CD4-positive, alpha-beta T cell treated with Interleukin-15 for 1 hour (primary cell): ENCODE measurements around the gene CIBAR2.

Source experiments
- DNase-seq: peaks from one replicate; pipeline ENCODE4 v3.0.0-alpha.2; 2020

Gene CIBAR2

GRCh38 chr16:85144026-85144915 is 32.0 kb upstream of the CIBAR2 start:
- DNase-seq, result no peak

DNA sequence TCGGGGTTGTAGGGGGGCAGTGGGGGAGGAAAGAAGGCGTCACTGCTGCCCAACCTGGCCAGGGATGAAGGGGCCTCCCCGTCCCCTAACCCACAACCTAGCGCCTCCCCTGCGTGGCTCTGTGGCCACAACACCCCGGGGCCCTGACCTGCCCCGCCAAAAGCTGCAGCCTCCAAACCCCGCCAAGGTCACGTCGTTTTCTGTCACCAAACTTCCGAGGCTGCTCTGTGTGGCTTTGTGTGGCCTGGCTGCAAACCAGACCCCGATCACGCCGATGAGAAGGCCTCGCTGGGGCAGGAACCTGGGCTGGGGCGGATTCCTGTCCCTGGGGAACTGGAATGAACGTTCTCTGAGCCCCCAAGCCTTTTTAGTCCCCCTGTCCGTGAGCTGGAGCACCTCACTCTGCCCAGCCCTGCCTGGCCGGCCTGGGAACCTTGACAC is 30.5 kb upstream of the CIBAR2 start:
- no peak for DNase-seq

DNA sequence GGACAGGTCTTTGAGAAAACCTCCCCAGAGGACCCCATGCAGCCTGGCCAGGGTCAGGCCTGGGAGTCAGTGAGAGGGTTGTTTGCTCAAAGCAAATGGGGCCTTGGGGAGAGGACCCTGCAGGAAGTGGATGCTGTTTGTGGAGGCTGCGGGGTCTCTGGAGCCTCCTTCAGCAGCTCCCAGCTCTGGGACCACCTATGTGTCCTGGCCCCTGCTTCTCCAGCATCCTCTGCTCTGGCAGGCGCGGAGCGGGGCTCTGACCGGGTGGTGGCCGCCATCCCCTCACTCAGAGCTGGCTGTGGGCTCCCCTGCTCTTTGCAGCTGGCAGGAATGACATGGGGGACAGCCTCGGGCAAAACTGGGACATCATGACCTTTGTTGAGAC is 29.8 kb upstream of the CIBAR2 start:
- no peak for DNase-seq

DNA sequence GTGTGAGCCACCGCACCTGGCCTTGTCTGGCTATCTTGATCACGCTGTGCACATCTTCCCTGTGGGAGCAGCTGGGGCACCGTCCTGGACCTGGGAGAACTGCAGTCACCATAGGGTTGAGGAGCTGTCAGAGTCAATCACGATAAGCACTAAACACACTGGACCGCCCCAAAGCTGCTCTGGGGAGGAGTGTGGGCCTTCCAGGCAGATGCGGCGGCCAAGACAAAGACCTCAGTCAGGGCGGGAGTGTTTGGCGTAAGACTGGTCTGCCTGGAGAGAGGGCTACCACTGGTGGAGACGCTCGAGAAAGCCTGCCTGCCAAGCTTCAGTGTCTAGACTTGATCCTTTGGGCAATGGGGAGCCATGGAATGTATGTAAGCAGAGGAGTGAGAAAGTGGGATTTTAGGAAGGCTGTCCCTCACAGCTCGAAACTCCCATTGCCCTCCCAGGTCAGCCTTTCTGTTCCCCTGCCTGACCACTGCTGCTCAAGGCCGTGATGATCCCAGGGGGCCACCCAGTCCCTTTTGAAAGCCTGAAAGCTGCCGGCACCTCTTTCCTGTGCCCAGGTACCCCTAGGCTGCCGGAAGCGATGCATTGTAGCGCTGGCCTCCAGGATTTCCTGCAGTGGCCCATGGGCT is 29.3 kb upstream of the CIBAR2 start:
- no peak for DNase-seq

GRCh38 chr16:85140455-85141012 is 28.3 kb upstream of the CIBAR2 start:
- no peak for DNase-seq

DNA sequence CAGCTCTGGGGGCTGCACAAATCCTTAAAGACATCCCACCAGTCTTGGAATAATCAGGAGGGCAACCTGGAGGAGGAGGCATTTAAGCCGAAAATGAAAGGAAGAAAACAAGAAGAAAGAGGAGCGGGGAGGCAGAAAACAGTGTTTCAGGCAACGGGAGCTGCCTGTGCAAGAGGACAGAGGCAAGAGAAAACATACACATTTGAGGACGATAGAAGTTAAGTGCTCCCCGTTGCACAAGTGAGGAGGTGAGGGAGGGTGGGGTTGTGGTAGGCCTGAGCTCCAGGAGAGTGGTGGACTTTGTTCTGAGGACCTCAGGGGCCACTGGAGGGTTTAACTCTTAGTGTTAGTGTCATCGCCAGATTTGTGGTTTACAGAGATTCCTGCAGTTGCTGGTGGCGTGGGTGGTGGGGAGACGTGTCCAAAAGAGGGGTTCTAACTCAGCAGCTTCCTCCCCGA is 27.6 kb upstream of the CIBAR2 start:
- no peak for DNase-seq

- DNase-seq, result no peak
Observed at GRCh38 chr16:85138825-85139627, 26.8 kb upstream of the CIBAR2 start.

DNA sequence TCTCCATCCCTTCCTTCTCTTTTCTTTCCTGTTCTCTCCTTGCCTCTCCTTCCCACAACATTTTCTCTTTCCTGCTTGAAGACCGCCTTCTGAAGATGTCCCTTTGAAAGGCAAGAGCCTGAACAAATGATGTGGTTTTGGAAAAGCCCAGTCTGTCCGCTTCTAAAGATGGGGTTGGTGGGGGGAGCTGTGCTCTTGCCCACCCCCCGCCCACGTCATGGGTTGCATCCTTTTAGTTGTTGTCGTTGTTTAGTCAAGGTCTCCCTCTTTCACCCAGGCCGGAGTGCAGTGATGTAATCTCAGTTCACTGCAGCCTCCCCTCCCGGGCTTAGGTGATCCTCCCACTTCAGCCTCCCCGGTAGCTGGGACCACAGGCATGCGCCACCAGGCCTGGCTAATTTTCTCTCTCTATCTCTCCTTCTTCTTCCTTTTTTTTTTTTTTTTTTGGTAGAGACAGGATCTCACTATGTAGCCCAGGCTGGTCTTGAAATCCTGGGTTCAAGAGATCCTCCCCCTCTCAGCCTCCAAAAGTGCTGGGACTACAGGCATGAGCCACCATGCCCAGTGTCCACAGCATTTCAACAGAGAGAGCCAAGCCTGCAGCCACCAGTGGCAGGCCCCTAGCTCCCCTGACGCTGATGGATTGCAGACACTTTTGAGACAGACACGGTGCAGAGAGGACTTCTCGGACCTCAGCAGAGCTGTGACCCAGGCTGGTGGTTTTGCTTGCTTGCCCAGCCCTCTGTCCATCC is 26.0 kb upstream of the CIBAR2 start:
- no peak for DNase-seq

- DNase-seq, result peak; percentile 39
Observed at GRCh38 chr16:85137323-85138072, 25.2 kb upstream of the CIBAR2 start.

GRCh38 chr16:85136702-85137322 is 24.5 kb upstream of the CIBAR2 start:
- DNase-seq, result peak; percentile 39

GRCh38 chr16:85136213-85136701 is 24.0 kb upstream of the CIBAR2 start:
- peak; percentile 53 for DNase-seq

DNA sequence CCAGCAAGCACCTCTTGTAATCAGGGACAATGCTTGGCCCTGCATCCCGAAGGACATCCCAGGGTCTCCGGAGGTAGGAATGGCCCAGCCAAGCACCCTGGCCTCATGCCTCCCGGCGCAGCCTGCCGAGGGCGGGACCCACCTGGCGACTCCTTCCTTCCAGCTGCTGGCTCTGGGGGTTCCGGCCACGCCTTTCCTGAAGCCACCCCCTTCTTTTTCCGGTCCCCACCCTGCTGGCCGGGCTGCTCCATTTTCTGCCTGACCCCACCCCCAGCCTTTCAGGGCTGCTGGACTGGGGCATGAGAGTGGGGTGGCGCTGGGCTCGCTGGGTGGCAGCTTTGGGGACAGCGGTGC is 22.5 kb upstream of the CIBAR2 start:
- no peak for DNase-seq

GRCh38 chr16:85134076-85134788 is 22.0 kb upstream of the CIBAR2 start:
- no peak for DNase-seq

GRCh38 chr16:85133290-85133599 is 21.0 kb upstream of the CIBAR2 start:
- no peak for DNase-seq

DNA sequence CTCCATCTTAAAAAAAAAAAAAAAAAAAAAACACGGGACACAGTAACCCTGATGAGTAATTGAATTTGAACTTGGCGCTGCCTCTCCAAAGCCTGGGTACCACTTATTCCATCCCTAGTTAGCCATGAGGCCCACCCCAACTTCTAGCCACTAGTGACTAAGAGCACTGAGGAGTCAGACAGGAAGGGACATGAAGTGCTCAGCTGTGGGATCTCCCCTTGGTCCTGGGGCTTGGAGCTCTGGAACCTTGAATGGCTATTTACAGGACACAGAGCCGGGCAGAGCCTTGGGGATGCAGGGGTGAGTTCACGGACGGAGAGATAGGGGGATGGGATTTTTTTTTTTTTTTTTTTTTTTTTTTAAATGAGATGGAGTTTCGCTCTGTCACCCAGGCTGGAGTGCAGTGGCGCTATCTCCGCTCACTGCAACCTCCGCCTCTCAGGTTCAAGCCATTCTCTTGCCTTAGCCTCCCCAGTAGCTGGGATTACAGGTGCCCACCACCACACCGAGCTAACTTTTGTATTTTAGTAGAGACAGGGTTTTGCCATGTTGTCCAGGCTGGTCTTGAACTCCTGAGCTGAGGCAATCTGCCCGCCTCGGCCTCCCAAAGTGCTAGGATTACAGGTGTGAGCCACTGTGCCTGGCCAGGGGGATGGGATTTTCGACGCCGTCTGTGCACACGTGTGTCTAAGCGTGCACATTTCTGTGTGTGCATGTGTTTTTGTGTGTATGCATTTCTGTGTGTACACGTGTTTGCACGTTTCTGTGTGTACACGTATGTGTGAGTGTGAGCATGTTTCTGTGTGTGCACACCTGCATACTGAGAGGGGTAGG is 20.4 kb upstream of the CIBAR2 start:
- DNase-seq, result no peak

DNA sequence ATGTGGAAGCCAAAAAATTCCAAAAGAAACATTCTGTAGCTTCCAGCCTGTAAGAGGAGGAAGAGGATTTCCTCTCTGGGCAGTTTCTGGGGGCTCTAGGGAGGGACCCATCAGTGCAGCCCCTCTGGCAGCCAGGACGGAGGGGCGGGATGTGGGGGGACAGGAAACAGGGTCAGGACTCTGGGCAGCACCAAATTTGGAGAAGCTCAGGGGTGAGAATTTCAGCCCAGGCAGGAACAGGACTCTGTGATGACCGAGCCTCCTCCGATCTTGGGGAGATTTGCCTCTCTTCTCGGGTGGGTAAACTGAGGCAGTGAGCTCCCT is 18.4 kb upstream of the CIBAR2 start:
- DNase-seq, result no peak

- DNase-seq, result no peak
Observed at GRCh38 chr16:85129876-85130704, 17.8 kb upstream of the CIBAR2 start.

DNA sequence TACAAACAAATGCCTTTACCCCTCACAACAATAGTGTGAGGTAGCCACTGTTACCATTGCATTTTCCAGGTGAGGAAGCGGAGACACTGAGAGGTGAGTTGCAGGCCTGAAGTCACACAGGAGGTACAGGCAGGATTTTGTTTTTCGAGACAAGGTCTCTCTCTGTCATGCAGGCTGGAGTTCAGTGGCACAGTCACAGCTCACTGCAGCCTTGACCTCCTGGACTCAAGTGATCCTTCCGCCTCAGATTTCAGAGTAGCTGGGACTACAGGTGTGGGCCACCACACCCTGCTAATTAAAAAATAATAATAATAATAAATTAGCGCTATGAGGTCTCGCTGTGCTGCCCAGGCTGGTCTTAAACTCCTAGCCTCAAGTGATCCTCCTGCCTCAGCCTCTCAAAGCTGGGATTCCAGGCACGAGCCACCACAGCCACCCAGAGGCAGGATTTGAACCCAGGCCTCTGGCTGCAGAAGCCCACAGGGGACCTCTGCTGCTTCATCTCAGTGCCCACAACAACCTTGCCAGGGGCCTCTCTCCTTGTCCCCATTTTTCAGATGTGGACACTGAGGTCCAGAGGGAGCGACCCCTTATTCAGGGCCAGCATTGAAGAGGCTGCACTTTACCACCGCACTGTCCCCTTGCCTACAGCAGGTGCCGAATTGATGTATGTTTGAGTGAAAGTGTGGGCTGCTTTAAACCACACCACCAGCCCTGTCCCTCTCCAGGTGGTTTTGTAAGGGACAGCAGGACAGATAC is 16.0 kb upstream of the CIBAR2 start:
- DNase-seq, result no peak
